ENCODE data around the gene C1QTNF9. TPM values are rescaled to one million over a fixed set of nuclear protein-coding genes. Genes with fewer than 3 reads are reported as not detected.
"Not testable (repeated sequence)": the region's sequence is repeated elsewhere in the genome, so short reads cannot be mapped to it uniquely, and the experiment has no call there.

Gene C1QTNF9
- total RNA-seq, 1 donor from 2014 or later: not detected

DNA sequence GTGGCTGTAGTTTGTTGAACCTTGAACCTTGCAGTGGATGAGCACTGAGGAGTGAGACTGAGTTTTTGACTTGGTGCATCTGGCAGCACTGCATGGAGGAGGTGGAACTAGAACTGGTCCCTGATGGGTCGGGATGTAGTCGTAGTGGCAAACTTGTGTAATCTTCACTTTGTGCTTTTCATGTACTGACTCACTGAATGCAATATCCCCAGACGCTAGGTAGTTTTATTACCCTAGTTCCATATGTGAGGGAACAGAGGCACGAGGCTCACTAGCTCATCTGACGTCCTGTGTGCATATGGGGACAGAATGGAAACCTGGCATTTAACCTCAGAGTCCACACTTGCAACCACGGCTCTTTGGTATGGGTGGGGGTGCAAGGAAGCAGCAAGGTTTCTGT, 10.3 kb downstream of the C1QTNF9 start:
- H3K9me3 Mint-ChIP-seq; H3K4me3 Mint-ChIP-seq; intact Hi-C loops (cut with micrococcal nuclease); DNase-seq; H3K27ac Mint-ChIP-seq; H3K36me3 Mint-ChIP-seq (ENCODE audit: low read depth); H3K4me1 Mint-ChIP-seq: not testable (repeated sequence)
- peaks cover 16% of the 10 kb centered on the region for H3K27me3 Mint-ChIP-seq

DNA sequence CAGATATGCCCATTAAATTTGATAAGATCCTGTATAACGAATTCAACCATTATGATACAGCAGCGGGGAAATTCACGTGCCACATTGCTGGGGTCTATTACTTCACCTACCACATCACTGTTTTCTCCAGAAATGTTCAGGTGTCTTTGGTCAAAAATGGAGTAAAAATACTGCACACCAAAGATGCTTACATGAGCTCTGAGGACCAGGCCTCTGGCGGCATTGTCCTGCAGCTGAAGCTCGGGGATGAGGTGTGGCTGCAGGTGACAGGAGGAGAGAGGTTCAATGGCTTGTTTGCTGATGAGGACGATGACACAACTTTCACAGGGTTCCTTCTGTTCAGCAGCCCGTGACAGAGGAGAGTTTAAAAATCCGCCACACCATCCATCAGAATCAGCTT, 12.0 kb downstream of the C1QTNF9 start:
- H3K27ac Mint-ChIP-seq; intact Hi-C loops (cut with micrococcal nuclease); H3K4me1 Mint-ChIP-seq; H3K4me3 Mint-ChIP-seq; H3K36me3 Mint-ChIP-seq (ENCODE audit: low read depth); DNase-seq; H3K9me3 Mint-ChIP-seq: not testable (repeated sequence)
- H3K27me3 Mint-ChIP-seq: peaks cover 25% of the 10 kb centered on the region

DNA sequence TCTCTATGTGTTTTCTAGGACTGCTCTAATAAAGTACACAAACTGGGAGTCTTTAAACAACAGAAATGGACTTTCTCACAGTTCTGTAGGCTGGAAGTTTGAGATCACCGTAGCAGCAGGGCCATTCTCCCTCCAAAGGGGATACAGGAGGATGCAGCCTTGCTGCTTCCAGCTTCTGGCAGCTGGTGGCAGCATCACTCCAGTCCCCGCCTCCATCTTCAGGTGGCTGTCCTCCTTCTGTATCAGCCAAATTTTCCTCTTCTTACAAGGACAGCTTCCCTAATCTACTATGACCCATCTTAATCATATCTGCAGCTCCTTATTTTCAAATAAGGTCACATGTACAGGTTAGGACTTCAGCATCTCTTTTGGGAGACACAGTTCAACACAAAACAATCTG, 13.1 kb downstream of the C1QTNF9 start:
- H3K36me3 Mint-ChIP-seq (ENCODE audit: low read depth); H3K9me3 Mint-ChIP-seq; DNase-seq; H3K4me3 Mint-ChIP-seq; H3K27ac Mint-ChIP-seq; H3K4me1 Mint-ChIP-seq; intact Hi-C loops (cut with micrococcal nuclease): not testable (repeated sequence)
- H3K27me3 Mint-ChIP-seq: peaks cover 27% of the 10 kb centered on the region

DNA sequence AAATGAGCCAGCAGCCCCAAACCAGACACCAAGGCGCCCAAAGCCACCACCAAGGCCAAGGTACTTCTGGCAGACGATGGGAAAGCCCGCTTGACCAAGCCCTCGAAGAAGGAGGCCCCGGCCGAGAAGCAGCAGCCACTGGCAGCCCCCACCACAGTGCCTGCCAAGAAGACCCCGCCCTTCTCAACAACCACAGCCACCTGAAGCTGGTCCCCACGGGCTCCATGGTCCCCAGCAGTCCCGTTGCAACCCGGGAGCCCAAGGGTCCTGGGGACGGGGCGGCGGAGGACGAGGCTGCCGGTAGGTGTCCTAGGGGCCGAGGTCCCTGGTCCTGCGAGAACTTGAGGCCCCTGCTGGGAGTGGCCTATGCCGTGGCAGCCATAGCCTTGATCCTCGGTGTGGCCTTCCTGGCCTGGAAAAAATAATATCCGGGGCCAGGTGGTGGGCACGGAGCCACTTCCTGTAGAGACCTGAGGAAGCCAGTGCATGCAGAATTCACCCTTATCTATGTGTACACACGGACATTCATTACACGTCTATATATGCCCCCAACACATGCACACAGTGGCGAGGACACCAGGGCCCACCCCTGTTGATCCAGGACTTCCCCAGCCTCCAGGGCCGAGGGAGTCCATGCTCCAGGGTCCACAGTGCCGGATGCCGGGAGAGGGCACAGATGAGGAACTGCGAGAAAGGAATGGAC, 13.8 kb downstream of the C1QTNF9 start:
- H3K27me3 Mint-ChIP-seq: peaks cover 29% of the 10 kb centered on the region
- H3K4me3 Mint-ChIP-seq: no peak overlapping the region
- no peak for DNase-seq
- no peaks in the 10 kb centered on the region for H3K9me3 Mint-ChIP-seq
- H3K36me3 Mint-ChIP-seq (ENCODE audit: low read depth): no peaks in the 10 kb centered on the region
- intact Hi-C loops (cut with micrococcal nuclease): no loop called here
- no peaks in the 10 kb centered on the region for H3K4me1 Mint-ChIP-seq
- no peak overlapping the region for H3K27ac Mint-ChIP-seq

DNA sequence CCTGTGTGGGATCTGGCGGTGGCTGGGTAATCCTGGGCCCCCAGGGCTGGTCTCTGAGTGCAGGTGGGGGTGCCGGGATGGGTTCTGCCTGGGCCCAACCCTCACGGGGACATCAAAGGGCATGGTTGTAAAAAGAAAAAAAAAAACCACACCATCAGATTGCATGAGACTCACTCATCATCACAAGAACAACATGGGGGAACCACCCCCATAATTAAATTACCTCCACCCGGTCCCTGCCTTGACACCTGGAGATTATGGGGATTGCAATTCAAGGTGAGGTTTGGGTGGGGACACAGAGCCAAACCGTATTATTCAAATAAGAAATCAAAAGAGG, 14.3 kb downstream of the C1QTNF9 start:
- Mint-ChIP-seq H3K27me3 (peaks cover 34% of the 10 kb centered on the region), H3K27ac (no peak overlapping the region), H3K4me1 (no peaks in the 10 kb centered on the region), H3K4me3 (no peak overlapping the region), H3K36me3 (ENCODE audit: low read depth) (no peaks in the 10 kb centered on the region), H3K9me3 (no peaks in the 10 kb centered on the region)
- DNase-seq: no peak
- intact Hi-C loops (cut with micrococcal nuclease): no loop called here

DNA sequence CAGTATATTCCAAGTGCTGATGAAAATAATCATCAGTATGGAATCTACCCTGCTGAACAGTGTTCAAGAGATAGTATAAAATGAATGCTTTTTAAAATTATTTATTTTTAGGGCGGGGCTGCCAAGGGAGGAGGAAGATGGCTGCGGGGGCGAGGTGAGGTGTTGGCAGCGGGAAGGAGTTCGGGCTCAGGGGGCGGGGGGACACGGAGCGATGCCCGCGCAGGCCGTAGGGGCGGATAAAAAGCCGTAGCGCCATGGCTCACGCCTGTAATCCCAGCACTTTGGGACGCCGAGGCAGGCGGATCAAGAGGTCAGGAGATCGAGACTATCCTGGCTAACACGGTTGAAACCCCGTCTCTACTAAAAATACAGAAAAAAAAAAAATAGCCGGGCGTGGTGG, 18.2 kb downstream of the C1QTNF9 start:
- H3K27me3 Mint-ChIP-seq: peaks cover 49% of the 10 kb centered on the region
- H3K4me1 Mint-ChIP-seq; intact Hi-C loops (cut with micrococcal nuclease); H3K9me3 Mint-ChIP-seq; H3K36me3 Mint-ChIP-seq (ENCODE audit: low read depth); DNase-seq; H3K27ac Mint-ChIP-seq; H3K4me3 Mint-ChIP-seq: not testable (repeated sequence)

DNA sequence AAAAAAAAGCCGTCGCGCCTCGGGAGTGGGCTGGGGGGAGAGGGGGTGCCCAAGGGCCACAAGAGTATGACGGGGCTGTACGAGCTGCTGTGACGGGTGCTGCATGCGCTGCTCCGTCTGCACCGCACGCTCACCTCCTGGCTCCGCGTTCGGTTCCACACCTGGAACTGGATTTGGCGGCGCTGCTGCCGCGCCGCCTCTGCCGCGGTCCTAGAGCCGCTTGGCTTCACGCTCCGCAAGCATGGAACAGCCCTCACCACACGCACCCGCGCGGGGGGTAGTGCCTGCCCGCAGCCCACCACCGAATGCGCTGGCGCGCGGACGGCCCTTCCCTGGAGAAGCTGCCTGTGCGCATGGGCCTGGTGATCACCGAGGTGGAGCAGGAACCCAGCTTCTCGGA, 18.8 kb downstream of the C1QTNF9 start:
- H3K4me3 Mint-ChIP-seq: no peak overlapping the region
- H3K4me1 Mint-ChIP-seq: no peaks in the 10 kb centered on the region
- peaks cover 51% of the 10 kb centered on the region for H3K27me3 Mint-ChIP-seq
- no peaks in the 10 kb centered on the region for H3K36me3 Mint-ChIP-seq (ENCODE audit: low read depth)
- no peak overlapping the region for H3K27ac Mint-ChIP-seq
- DNase-seq: no peak
- peaks cover 4% of the 10 kb centered on the region for H3K9me3 Mint-ChIP-seq
- intact Hi-C loops (cut with micrococcal nuclease): no loop called here

DNA sequence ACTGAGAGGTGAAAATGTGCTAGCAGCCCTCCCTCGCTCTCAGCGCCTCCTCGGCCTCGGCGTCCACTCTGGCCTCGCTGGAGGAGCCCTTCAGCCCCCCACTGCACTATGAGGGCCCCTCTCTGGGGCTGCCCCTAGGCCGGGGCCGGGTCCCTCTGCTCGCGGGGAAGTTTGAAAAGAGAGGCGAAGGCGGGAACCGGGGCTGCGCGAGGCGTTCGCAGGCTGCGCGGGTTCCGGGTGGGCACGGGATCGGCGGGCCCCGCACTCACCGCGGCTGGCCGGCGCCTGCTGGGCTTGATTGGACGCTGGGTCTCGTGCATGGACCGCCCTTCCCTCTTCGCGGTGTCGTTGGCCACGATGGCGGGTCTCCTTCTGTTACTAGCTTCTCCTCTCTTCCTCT, 29.3 kb downstream of the C1QTNF9 start:
- H3K4me1 Mint-ChIP-seq: no peaks in the 10 kb centered on the region
- intact Hi-C loops (cut with micrococcal nuclease): no loop called here
- no peaks in the 10 kb centered on the region for H3K9me3 Mint-ChIP-seq
- H3K27me3 Mint-ChIP-seq: peaks cover 8% of the 10 kb centered on the region
- no peak for DNase-seq
- H3K27ac Mint-ChIP-seq: no peak overlapping the region
- no peaks in the 10 kb centered on the region for H3K36me3 Mint-ChIP-seq (ENCODE audit: low read depth)
- H3K4me3 Mint-ChIP-seq: no peak overlapping the region

DNA sequence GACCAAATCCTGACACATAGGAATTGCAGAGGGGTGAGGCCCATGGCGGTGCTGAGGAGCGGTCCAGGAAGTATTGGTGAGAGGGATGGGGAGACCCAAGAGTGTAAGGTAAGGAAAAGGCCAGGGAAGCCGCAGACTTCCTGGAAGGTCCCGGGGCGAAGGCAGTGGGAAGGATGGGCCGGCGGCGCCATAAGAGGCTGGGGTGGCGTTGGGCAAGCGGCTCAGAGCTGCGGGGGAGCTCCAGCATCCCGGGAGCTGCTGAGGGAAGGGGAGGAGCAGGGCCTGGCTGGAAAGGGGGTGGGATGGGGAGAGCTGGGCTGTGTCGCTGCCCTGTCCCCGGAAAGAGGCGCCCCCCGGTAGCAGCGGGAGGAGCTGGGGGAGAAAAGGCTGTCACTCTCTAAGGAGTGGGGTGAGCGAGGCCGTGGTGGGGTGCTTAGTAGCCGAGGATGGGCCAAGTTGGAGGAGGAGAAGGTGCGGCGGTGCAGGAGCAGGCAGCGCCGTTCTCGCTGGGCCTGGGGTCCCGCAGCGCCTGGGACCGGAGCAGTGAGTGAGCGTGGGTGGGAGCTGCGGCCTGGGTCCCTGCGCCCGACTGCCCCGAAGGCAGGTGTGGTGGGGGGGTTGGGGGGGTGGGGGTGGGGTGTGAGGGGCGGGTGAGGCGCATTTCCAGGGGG, 30.7 kb downstream of the C1QTNF9 start:
- Mint-ChIP-seq H3K9me3 (no peaks in the 10 kb centered on the region), H3K27ac (no peak overlapping the region), H3K36me3 (ENCODE audit: low read depth) (no peaks in the 10 kb centered on the region), H3K27me3 (peaks cover 14% of the 10 kb centered on the region), H3K4me1 (no peaks in the 10 kb centered on the region), H3K4me3 (no peak overlapping the region)
- DNase-seq: no peak
- intact Hi-C loops (cut with micrococcal nuclease): no loop called here

DNA sequence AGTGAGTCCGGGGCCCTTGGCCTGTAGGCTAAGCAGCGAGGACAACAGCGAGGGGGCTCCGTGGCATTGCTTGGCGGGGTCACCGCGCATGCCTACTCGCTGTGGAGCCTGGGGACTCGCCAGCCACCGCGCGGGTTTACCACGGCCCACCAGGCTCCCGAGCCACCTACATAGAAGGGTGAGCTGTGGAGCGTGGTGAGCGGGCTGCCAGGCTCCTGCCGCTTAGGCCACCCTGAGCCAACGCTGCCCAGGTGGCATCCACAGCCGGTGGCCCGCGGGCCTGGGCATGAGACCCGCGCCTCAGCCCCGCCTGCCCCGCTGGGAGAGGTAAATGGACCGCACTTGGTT, 31.2 kb downstream of the C1QTNF9 start:
- no peak for DNase-seq
- intact Hi-C loops (cut with micrococcal nuclease): no loop called here
- peaks cover 16% of the 10 kb centered on the region for H3K27me3 Mint-ChIP-seq
- H3K4me3 Mint-ChIP-seq: no peak overlapping the region
- no peaks in the 10 kb centered on the region for H3K9me3 Mint-ChIP-seq
- H3K27ac Mint-ChIP-seq: no peak overlapping the region
- no peaks in the 10 kb centered on the region for H3K4me1 Mint-ChIP-seq
- H3K36me3 Mint-ChIP-seq (ENCODE audit: low read depth): no peaks in the 10 kb centered on the region

DNA sequence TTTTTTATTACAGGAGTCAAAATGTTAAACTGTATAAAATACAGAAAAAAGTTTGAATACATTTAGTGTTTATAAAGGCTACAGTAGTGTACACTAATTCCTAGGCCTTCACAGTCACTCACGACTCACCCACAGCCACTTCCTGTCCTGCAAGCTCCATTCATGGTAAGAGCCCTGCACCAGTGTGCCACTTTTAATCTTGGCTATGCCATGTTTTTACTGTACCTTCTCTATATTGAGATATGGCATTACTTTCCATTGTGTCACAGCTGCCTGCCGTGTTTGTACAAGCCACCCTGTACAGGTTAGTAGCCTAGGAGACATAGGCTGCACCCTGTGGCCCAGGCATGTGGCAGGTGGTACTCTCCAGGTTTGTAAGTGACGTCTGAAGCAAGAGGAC, 32.1 kb downstream of the C1QTNF9 start:
- Mint-ChIP-seq H3K4me1 (no peaks in the 10 kb centered on the region), H3K27ac (no peak overlapping the region), H3K27me3 (peaks cover 16% of the 10 kb centered on the region), H3K9me3 (no peaks in the 10 kb centered on the region), H3K36me3 (ENCODE audit: low read depth) (no peaks in the 10 kb centered on the region), H3K4me3 (no peak overlapping the region)
- peak; percentile 39 for DNase-seq
- intact Hi-C loops (cut with micrococcal nuclease): no loop called here

DNA sequence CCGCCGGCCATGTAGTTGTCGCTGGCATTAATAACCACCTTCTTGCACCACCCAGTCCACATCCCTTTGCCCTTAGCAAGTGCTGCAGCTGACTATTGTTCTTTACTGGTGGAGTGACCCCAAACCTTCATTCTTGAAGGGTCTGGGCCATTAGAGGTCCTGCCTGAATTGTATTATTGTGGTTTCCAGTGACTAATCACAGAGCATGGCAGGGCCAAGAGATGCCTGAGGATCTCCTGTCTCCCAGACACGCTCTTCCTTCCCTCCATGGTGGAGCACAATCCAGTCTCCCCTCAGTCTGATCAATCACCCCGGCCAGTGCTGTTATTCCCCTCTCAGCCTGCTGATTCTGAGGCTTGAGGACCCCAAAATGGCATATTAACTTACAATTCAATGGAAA, 39.0 kb downstream of the C1QTNF9 start:
- Mint-ChIP-seq H3K9me3 (no peaks in the 10 kb centered on the region), H3K4me1 (no peaks in the 10 kb centered on the region), H3K4me3 (no peak overlapping the region), H3K27ac (no peak overlapping the region), H3K27me3 (peaks cover 11% of the 10 kb centered on the region), H3K36me3 (ENCODE audit: low read depth) (no peaks in the 10 kb centered on the region)
- DNase-seq: peak; percentile 34
- intact Hi-C loops (cut with micrococcal nuclease): no loop called here

DNA sequence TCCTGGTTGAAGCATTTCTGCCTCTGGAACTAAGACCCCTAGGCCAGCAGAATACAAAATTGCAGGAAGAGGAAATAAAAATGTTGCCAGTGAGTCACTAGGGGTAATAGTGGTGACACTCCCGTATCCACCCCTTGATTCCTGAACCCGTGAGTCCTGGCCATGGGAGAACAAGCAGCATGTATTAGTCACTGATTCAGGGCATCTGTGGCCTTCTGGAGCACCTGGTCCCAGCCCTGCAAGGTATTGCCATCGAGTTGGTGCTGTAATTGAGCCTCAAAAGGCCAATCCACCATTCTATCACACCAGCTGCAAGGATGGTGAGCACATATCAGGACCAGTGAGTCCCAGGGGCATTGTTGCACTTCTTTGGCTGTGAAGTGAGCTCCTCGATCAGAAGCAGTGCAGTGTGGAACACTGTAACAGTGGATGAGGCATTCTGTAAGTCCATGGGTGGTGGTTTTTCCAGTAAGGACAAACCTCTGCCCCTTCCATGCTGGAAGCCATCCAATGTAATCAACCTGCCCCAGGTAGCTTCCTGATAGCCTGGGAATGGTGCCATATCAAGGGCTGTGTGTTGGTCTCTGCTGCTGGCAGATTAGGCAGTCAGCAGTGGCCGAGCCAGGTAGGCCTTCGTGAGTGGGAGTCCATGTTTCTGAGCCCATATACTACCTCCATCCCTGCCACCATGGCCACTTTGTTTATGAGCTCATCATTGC, 39.6 kb downstream of the C1QTNF9 start:
- DNase-seq: no peak
- Mint-ChIP-seq H3K4me1 (no peaks in the 10 kb centered on the region), H3K27me3 (peaks cover 9% of the 10 kb centered on the region), H3K36me3 (ENCODE audit: low read depth) (no peaks in the 10 kb centered on the region), H3K9me3 (no peaks in the 10 kb centered on the region), H3K27ac (no peak overlapping the region), H3K4me3 (no peak overlapping the region)
- intact Hi-C loops (cut with micrococcal nuclease): no loop called here

DNA sequence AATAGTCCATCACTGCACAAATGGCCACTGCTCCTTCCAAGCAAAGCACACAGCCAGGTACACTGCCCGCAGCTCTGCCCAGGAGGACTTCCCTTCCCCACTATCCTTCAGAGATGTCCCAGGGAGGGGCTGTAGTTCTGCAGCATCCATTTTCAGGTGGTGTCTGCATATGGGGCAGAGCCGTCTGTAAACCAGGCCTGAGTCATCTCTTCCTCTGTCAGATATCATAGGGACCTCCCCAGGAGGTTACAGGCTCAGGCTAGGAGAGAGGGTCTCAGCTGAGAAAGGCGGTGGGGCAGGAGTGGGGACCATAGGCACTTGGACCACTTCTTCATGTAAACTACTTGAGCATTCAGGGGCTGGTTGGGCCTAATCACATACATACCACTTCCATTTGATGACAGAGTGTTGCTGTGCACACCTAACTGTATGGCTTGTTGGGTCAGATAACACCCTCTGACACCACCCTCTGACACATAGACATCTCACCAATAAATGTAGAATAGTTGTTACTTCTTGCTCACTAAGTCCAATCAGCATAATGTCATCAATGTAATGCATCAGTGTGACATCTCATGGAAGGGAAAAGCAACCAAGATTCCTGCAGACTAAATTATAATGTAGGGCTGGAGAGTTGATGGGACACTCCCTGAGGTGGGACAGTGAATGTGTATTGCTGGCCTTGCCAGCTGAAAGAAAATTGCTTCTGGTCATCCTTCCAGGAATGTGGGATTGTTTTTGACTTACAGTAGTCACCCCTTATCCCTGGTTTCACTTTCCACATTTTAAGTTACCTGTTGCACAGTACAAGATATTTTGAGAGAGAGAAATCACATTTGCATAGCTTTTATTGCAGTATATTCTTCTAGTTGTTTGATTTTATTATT, 40.6 kb downstream of the C1QTNF9 start:
- H3K4me3 Mint-ChIP-seq; H3K27me3 Mint-ChIP-seq; H3K36me3 Mint-ChIP-seq (ENCODE audit: low read depth); DNase-seq; H3K9me3 Mint-ChIP-seq; H3K27ac Mint-ChIP-seq; intact Hi-C loops (cut with micrococcal nuclease); H3K4me1 Mint-ChIP-seq: not testable (repeated sequence)

All from activated CD4-positive, alpha-beta T cell treated with anti-CD3 and anti-CD28 coated beads, Interleukin-2, amount 10 ng/mL, durations not matched to agents 24 days and 14 days (primary cell).